T follicular helper cell (primary cell): ENCODE data around the gene ATF4.
"Not testable (repeated sequence)": the region's sequence is repeated elsewhere in the genome, so short reads cannot be mapped to it uniquely, and the experiment has no call there.

ENCODE experiments used
- DNase-seq: peaks from one replicate; pipeline ENCODE4 v3.0.0-alpha.2; 2020; ENCODE audit warnings: low read depth

Gene ATF4

GRCh38 chr22:39511226-39511625, 9.1 kb upstream of the ATF4 start:
- no peak for DNase-seq

GRCh38 chr22:39512026-39512425, 8.3 kb upstream of the ATF4 start:
- DNase-seq: no peak

- no peak for DNase-seq
Observed at GRCh38 chr22:39513791-39514190, 6.6 kb upstream of the ATF4 start.

GRCh38 chr22:39514373-39514973, 5.9 kb upstream of the ATF4 start:
- no peak for DNase-seq

GRCh38 chr22:39515266-39516050, 4.9 kb upstream of the ATF4 start:
- no peak for DNase-seq

GRCh38 chr22:39517470-39517869, 2.9 kb upstream of the ATF4 start:
- DNase-seq: no peak

GRCh38 chr22:39518144-39518786, 2.1 kb upstream of the ATF4 start:
- DNase-seq: no peak

- no peak for DNase-seq
Observed at GRCh38 chr22:39518996-39519680, 1.2 kb upstream of the ATF4 start.

- peak; percentile 95 for DNase-seq
Observed at GRCh38 chr22:39519681-39520225, 609 bp upstream of the ATF4 start.

- not testable (repeated sequence) for DNase-seq
Observed at GRCh38 chr22:39521106-39521885, 934 bp downstream of the ATF4 start.

GRCh38 chr22:39522091-39522490, 1.7 kb downstream of the ATF4 start:
- not testable (repeated sequence) for DNase-seq

- DNase-seq: no peak
Observed at GRCh38 chr22:39522567-39523300, 2.4 kb downstream of the ATF4 start.

GRCh38 chr22:39524089-39524752, 3.9 kb downstream of the ATF4 start:
- DNase-seq: no peak

GRCh38 chr22:39524753-39525657, 4.6 kb downstream of the ATF4 start:
- no peak for DNase-seq

- no peak for DNase-seq
Observed at GRCh38 chr22:39525658-39525975, 5.3 kb downstream of the ATF4 start.

- no peak for DNase-seq
Observed at GRCh38 chr22:39526736-39527171, 6.4 kb downstream of the ATF4 start.

GRCh38 chr22:39527481-39527961, 7.2 kb downstream of the ATF4 start:
- DNase-seq: no peak

GRCh38 chr22:39528080-39528661, 7.8 kb downstream of the ATF4 start:
- no peak for DNase-seq
